Left ventricle myocardium inferior (tissue), 1 donor: ENCODE results near the gene MITF. TPM values are rescaled to one million over a fixed set of nuclear protein-coding genes. Genes with fewer than 3 reads are reported as not detected.

Experiments used
- DNase-seq: peaks from one replicate; pipeline ENCODE4 v3.0.0-alpha.2; 2020
- H3K27ac ChIP-seq: fragments of 200-600 bp; replicated peaks from 2 replicates; pipeline ENCODE4 v1.8.0; 2021
- H3K27me3 ChIP-seq: fragments of 200-600 bp; 2 replicates; pipeline ENCODE4 v1.8.0; 2021; ENCODE audit warnings: low read depth
- H3K36me3 ChIP-seq: fragments of 200-600 bp; 2 replicates; pipeline ENCODE4 v1.8.0; 2021
- H3K4me1 ChIP-seq: fragments of 200-600 bp; 2 replicates; pipeline ENCODE4 v1.8.0; 2021
- H3K4me3 ChIP-seq: fragments of 200-600 bp; 2 replicates; pipeline ENCODE4 v1.8.0; 2021; ENCODE audit warnings: mild to moderate bottlenecking, moderate library complexity
- H3K9me3 ChIP-seq: fragments of 200-600 bp; replicated peaks from 2 replicates; pipeline ENCODE4 v1.8.0; 2021
- CTCF ChIP-seq: fragments of 200-600 bp; IDR thresholded peaks from 2 replicates; pipeline ENCODE4 v1.8.0; 2021; ENCODE audit warnings: antibody characterized with exemption, mild to moderate bottlenecking, borderline replicate concordance
- intact Hi-C: fragments of 100-400 bp; cut with micrococcal nuclease; formaldehyde crosslinking; loops from one replicate; pipeline ENCODE4 v1.11.0; 2022
- total RNA-seq: library from RNA; stranded (reverse); fragmentation: NEBNext Ultra II Directional; extraction: Animal tissue kit (Norgen Biotek cat#: 25700); gene quantifications from one replicate; pipeline ENCODE4 v1.2.1, GENCODE V29; 2021
- donor health status: DM: no; HTN: yes; CAD: no; lungs with severe emphysema.

Gene MITF
- total RNA-seq, 1 donor from 2014 or later: 81.9 TPM

GRCh38 chr3:69718866-69719586, 20.2 kb upstream of the MITF start:
- intact Hi-C loops: no loop called here
- Histone ChIP-seq H3K36me3 (no peaks in the 10 kb centered on the region), H3K4me3 (no peak overlapping the region), H3K4me1 (peaks cover 45% of the 10 kb centered on the region), H3K9me3 (no peaks in the 10 kb centered on the region), H3K27me3 (peaks cover 4% of the 10 kb centered on the region), H3K27ac (no peak overlapping the region)
- no peak for TF ChIP-seq CTCF
- no peak for DNase-seq

GRCh38 chr3:69719587-69720122, 19.6 kb upstream of the MITF start:
- intact Hi-C loops: no loop called here
- peaks cover 4% of the 10 kb centered on the region for H3K27me3 ChIP-seq
- H3K9me3 ChIP-seq: no peaks in the 10 kb centered on the region
- H3K4me3 ChIP-seq: no peak overlapping the region
- H3K27ac ChIP-seq: peak overlapping the region; percentile 37
- no peaks in the 10 kb centered on the region for H3K36me3 ChIP-seq
- peaks cover 49% of the 10 kb centered on the region for H3K4me1 ChIP-seq
- DNase-seq: no peak
- TF ChIP-seq CTCF: no peak

GRCh38 chr3:69720824-69721223, 18.4 kb upstream of the MITF start:
- TF ChIP-seq CTCF: no peak
- peaks cover 4% of the 10 kb centered on the region for H3K27me3 ChIP-seq
- H3K9me3 ChIP-seq: no peaks in the 10 kb centered on the region
- peaks cover 59% of the 10 kb centered on the region for H3K4me1 ChIP-seq
- H3K27ac ChIP-seq: peak overlapping the region; percentile 37
- intact Hi-C loops: no loop called here
- H3K36me3 ChIP-seq: no peaks in the 10 kb centered on the region
- DNase-seq: no peak
- no peak overlapping the region for H3K4me3 ChIP-seq

- Histone ChIP-seq H3K4me1 (peaks cover 50% of the 10 kb centered on the region), H3K27ac (no peak overlapping the region), H3K9me3 (no peaks in the 10 kb centered on the region), H3K27me3 (peaks cover 4% of the 10 kb centered on the region), H3K4me3 (no peak overlapping the region), H3K36me3 (no peaks in the 10 kb centered on the region)
- no peak for TF ChIP-seq CTCF
- intact Hi-C loops: no loop called here
- no peak for DNase-seq
These were observed 15.9 kb upstream of the MITF start for GRCh38 chr3:69723389-69723788.

- intact Hi-C loops: no loop called here
- Histone ChIP-seq H3K4me1 (peaks cover 38% of the 10 kb centered on the region), H3K27ac (peak overlapping the region; percentile 60), H3K36me3 (no peaks in the 10 kb centered on the region), H3K27me3 (peaks cover 4% of the 10 kb centered on the region), H3K9me3 (no peaks in the 10 kb centered on the region), H3K4me3 (no peak overlapping the region)
- no peak for TF ChIP-seq CTCF
- DNase-seq: no peak
These were observed 14.4 kb upstream of the MITF start for GRCh38 chr3:69724722-69725435.
